VCaP (cell line): Measurements from ENCODE around the gene FAHD2A.
"Not testable (repeated sequence)": the region's sequence is repeated elsewhere in the genome, so short reads cannot be mapped to it uniquely, and the experiment has no call there.

Experiments
- H3K27ac ChIP-seq: fragments of 450-650 bp; 2 replicates; pipeline ENCODE4 v1.5.1; 2017

The FAHD2A gene

GRCh38 chr2:95434507-95435076 lies 32.1 kb downstream of the FAHD2A start:
- not testable (repeated sequence) for H3K27ac ChIP-seq

GRCh38 chr2:95435162-95435871 lies 32.8 kb downstream of the FAHD2A start:
- not testable (repeated sequence) for H3K27ac ChIP-seq

GRCh38 chr2:95435872-95436209 lies 33.3 kb downstream of the FAHD2A start:
- H3K27ac ChIP-seq, result not testable (repeated sequence)

GRCh38 chr2:95442474-95443099 lies 40.1 kb downstream of the FAHD2A start:
- not testable (repeated sequence) for H3K27ac ChIP-seq

- not testable (repeated sequence) for H3K27ac ChIP-seq
These were observed 42.8 kb downstream of the FAHD2A start for GRCh38 chr2:95445317-95445716.

GRCh38 chr2:95463292-95463691 lies 60.8 kb downstream of the FAHD2A start:
- H3K27ac ChIP-seq, result not testable (repeated sequence)
